B cell (primary cell): Measurements from ENCODE around the gene C20orf204. TPM values are rescaled to one million over a fixed set of nuclear protein-coding genes. Genes with fewer than 3 reads are reported as not detected.

Experiments used
- ATAC-seq: fragments of 200-7000 bp; cut with Tn5 transposase; one replicate; pipeline ENCODE4 v1.10.0; 2021; ENCODE audit warnings: low read depth, mild to moderate bottlenecking, moderate number of reproducible peaks, moderate library complexity
- CTCF ChIA-PET: fragments of 350-600 bp; sonication (Branson Sonifier 250); formaldehyde crosslinking; loops from one replicate; lab custom pipeline; 2021; ENCODE audit warnings: antibody characterized with exemption, inconsistent platforms; lab: Charles Lee
- POLR2A ChIA-PET: fragments of 350-600 bp; sonication (Branson Sonifier 250); formaldehyde crosslinking; loops from one replicate; lab custom pipeline; 2021; ENCODE audit warnings: antibody characterized with exemption; lab: Charles Lee
- DNase-seq: peaks from one replicate; pipeline ENCODE4 v3.0.0; 2013
- H2AFZ ChIP-seq: 2 replicates; pipeline ENCODE4 v1.6.1; 2012; ENCODE audit warnings: mild to moderate bottlenecking, low read depth, low read length; ENCODE audit not compliant: insufficient read depth, poor library complexity, severe bottlenecking
- H3K27ac ChIP-seq, 2 donors: 1 replicate in 1 of 2; 2 replicates in 1 of 2; pipeline ENCODE4 v1.5.1; 2012 to 2013; ENCODE audit warnings: low read length in 2 of 2, mild to moderate bottlenecking in 2 of 2, moderate library complexity in 1 of 2
- H3K27me3 ChIP-seq, 4 experiments: fragments of 200-600 bp in 1 of 4; sonication (generic) in 1 of 4; replicated peaks in 1 of 4; 1 replicate in 2 of 4; 2 replicates in 2 of 4; pipeline versions ENCODE4 v1.6.1 to v1.7.0; 2013 to 2016; ENCODE audit warnings: low read length in 3 of 4, mild to moderate bottlenecking in 2 of 4, mixed read lengths in 1 of 4, moderate library complexity in 1 of 4; ENCODE audit not compliant: insufficient read depth in 4 of 4, control insufficient read depth in 3 of 4; ENCODE audit errors: control extremely low read depth in 1 of 4
- H3K36me3 ChIP-seq, 2 experiments: replicated peaks in 1 of 2; 1 replicate in 1 of 2; 2 replicates in 1 of 2; pipeline versions ENCODE4 v1.6.1 to v1.7.1; 2013; ENCODE audit warnings: low read length in 1 of 2; ENCODE audit not compliant: insufficient read depth in 2 of 2, control insufficient read depth in 1 of 2; ENCODE audit errors: control extremely low read depth in 1 of 2, extremely low read depth in 1 of 2
- H3K4me1 ChIP-seq, 2 donors: fragments of 200-600 bp in 1 of 2; sonication (generic) in 1 of 2; 1 replicate in 1 of 2; 2 replicates in 1 of 2; pipeline versions ENCODE4 v1.5.1 to v1.6.1; 2013 to 2017; ENCODE audit warnings: low read length in 2 of 2; ENCODE audit not compliant: control insufficient read depth in 2 of 2, insufficient read depth in 2 of 2
- H3K4me2 ChIP-seq: replicated peaks from 2 replicates; pipeline ENCODE3; 2012; ENCODE audit warnings: mild to moderate bottlenecking, low read depth, low read length; ENCODE audit not compliant: poor library complexity, severe bottlenecking
- H3K4me3 ChIP-seq, 5 experiments: fragments of 200-600 bp in 1 of 5; sonication (generic) in 1 of 5; 1 replicate in 3 of 5; 2 replicates in 2 of 5; pipeline versions ENCODE4 v1.5.1 to v1.7.0; 2011 to 2016; ENCODE audit warnings: low read length in 4 of 5, mild to moderate bottlenecking in 4 of 5, low read depth in 2 of 5, control low read depth in 1 of 5, moderate library complexity in 1 of 5; ENCODE audit not compliant: insufficient read depth in 1 of 5; ENCODE audit errors: control extremely low read depth in 1 of 5, extremely low read depth in 1 of 5
- H3K79me2 ChIP-seq: fragments of 200-600 bp; sonication (generic); one replicate; pipeline ENCODE4 v1.6.0; 2016; ENCODE audit warnings: low read length; ENCODE audit not compliant: control insufficient read depth, insufficient read depth
- H3K9ac ChIP-seq: fragments of 200-600 bp; sonication (generic); 2 replicates; pipeline ENCODE4 v1.6.1; 2017; ENCODE audit warnings: mild to moderate bottlenecking, low read length, moderate library complexity
- H3K9me3 ChIP-seq, 3 donors: one replicate each; pipeline versions ENCODE4 v1.6.1 to v1.7.1; 2013; ENCODE audit warnings: low read length in 2 of 3; ENCODE audit not compliant: control insufficient read depth in 2 of 3, insufficient read depth in 1 of 3; ENCODE audit errors: control extremely low read depth in 1 of 3
- H4K20me1 ChIP-seq: 2 replicates; pipeline ENCODE4 v1.6.0; 2012; ENCODE audit warnings: mild to moderate bottlenecking, low read length; ENCODE audit not compliant: insufficient read depth, control insufficient read depth, poor library complexity, severe bottlenecking
- H3K27ac Mint-ChIP-seq: one replicate; pipeline ENCODE4 v1.8.0; 2021; ENCODE audit warnings: mixed read lengths
- H3K27me3 Mint-ChIP-seq: one replicate; pipeline ENCODE4 v1.8.0; 2021; ENCODE audit warnings: mixed read lengths
- H3K4me1 Mint-ChIP-seq: one replicate; pipeline ENCODE4 v1.8.0; 2021; ENCODE audit warnings: mixed read lengths
- H3K4me3 Mint-ChIP-seq: one replicate; pipeline ENCODE4 v1.8.0; 2021; ENCODE audit warnings: mixed read lengths
- H3K9me3 Mint-ChIP-seq: one replicate; pipeline ENCODE4 v1.8.0; 2022; ENCODE audit warnings: mixed read lengths; ENCODE audit not compliant: insufficient read depth
- EZH2 ChIP-seq: IDR thresholded peaks from 2 replicates; pipeline ENCODE4 v1.6.1; 2012; ENCODE audit warnings: borderline replicate concordance, low read depth, mild to moderate bottlenecking, moderate library complexity, low read length; ENCODE audit not compliant: insufficient read depth, poor library complexity, severe bottlenecking
- WGBS: methylation state at CpG from one replicate; pipeline ENCODE4 v1.1.5; 2013; ENCODE audit warnings: missing lambda C conversion rate; ENCODE audit not compliant: insufficient coverage; 5-methylcytosine and 5-hydroxymethylcytosine counted together
- intact Hi-C: fragments of 100-400 bp; cut with micrococcal nuclease; formaldehyde crosslinking; loops from one replicate; pipeline ENCODE4 v1.10.0; 2022
- polyA plus RNA-seq: library from polyadenylated mRNA; depleted of rRNA; stranded (reverse); fragments of >200 nt; gene quantifications from 2 replicates; pipeline ENCODE4 v1.2.3, GENCODE V29; 2012
- total RNA-seq, 2 donors: library from RNA; stranded (reverse); fragments of 120-200 nt in 1 of 2; gene quantifications; 1 replicate in 1 of 2; 2 replicates in 1 of 2; pipeline versions ENCODE4 v1.2.3 to v1.2.4, GENCODE V29; 2013 to 2022
- TF ChIP-seq, protein P1 (sequence below): fragments of 200-600 bp; IDR thresholded peaks from one replicate; pipeline ENCODE4 v1.8.0; 2022; ENCODE audit warnings: antibody characterized with exemption, mild to moderate bottlenecking

The C20orf204 gene
- total and polyA plus RNA-seq, 2 donors (not counting 1 experiment from before 2014, with no cell fraction given): 0.24 to 2.5 TPM

DNA sequence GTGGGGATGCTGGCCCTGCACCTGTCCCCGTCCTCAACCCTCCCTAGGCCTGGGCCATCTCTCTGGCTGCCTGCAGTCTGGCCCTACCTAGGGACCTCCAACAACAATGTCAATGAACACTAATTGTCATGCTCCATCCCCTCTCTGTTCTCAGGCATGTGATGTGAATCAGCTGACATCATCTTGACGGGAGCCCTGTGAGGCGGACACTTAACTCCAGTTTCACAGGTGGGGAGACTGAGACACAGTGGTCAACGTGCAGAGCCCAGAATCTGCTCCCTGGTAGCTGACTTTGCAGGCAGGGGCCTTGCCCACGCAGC is 26.3 kb downstream of the C20orf204 start:
- CTCF ChIA-PET: interaction anchor here (1.0 to 1.9 kb wide), 9 partner anchors 11 to 154 kb away, joined by 3 to 16 read pairs (median 4); partner anchors contain the start of genes LKAAEAR1, OPRL1, PRPF6 and RGS19
- Histone ChIP-seq H3K36me3 (no peaks in the 10 kb centered on the region), H3K9ac (peak overlapping the region; percentile 83), H3K27ac (peak overlapping the region; percentile 34 to 69), H3K9me3 (no peaks in the 10 kb centered on the region), H3K4me3 (peak overlapping the region in 4 of 5 experiments; percentile 49 to 79 (median 70)), H3K4me1 (peaks cover 54 to 63% of the 10 kb centered on the region in 2 donors), H3K27me3 (no peaks in the 10 kb centered on the region), H3K4me2 (peak overlapping the region; percentile 98), H2AFZ (peak overlapping the region; percentile 90), H3K79me2 (peaks cover 7% of the 10 kb centered on the region), H4K20me1 (peaks cover 6% of the 10 kb centered on the region)
- no peak for TF ChIP-seq EZH2
- TF ChIP-seq, protein P1, sequence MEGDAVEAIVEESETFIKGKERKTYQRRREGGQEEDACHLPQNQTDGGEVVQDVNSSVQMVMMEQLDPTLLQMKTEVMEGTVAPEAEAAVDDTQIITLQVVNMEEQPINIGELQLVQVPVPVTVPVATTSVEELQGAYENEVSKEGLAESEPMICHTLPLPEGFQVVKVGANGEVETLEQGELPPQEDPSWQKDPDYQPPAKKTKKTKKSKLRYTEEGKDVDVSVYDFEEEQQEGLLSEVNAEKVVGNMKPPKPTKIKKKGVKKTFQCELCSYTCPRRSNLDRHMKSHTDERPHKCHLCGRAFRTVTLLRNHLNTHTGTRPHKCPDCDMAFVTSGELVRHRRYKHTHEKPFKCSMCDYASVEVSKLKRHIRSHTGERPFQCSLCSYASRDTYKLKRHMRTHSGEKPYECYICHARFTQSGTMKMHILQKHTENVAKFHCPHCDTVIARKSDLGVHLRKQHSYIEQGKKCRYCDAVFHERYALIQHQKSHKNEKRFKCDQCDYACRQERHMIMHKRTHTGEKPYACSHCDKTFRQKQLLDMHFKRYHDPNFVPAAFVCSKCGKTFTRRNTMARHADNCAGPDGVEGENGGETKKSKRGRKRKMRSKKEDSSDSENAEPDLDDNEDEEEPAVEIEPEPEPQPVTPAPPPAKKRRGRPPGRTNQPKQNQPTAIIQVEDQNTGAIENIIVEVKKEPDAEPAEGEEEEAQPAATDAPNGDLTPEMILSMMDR: no peak
- POLR2A ChIA-PET: interaction anchor here (0.6 to 1.6 kb wide), 6 partner anchors 12 to 541 kb away, joined by 3 to 15 read pairs (median 3); partner anchors contain the start of genes OPRL1, PPDPF, RGS19 and UCKL1
- DNase-seq: no peak
- Mint-ChIP-seq H3K27me3 (no peaks in the 10 kb centered on the region), H3K27ac (no peak overlapping the region), H3K9me3 (no peaks in the 10 kb centered on the region), H3K4me1 (peaks cover 53% of the 10 kb centered on the region), H3K4me3 (peak overlapping the region; percentile 88)
- WGBS: 75% methylated on average over 4 of the region's 5 CpGs
- intact Hi-C loops: loop anchor here (5.0 kb wide), 2 partner anchors 355 to 405 kb away; partner anchors contain the start of genes ARFRP1, RTEL1 and ZGPAT
- no peak for ATAC-seq
